Stimulated activated CD4-positive, alpha-beta T cell treated with anti-CD3 and anti-CD28 coated beads, Interleukin-2, amount 100 ng/mL, for 4 hours (primary cell): Measurements from ENCODE around the gene STYK1.

Source experiments
- DNase-seq: peaks from one replicate; pipeline ENCODE4 v3.0.0-alpha.2; 2020; ENCODE audit warnings: low read depth

STYK1 gene

DNA sequence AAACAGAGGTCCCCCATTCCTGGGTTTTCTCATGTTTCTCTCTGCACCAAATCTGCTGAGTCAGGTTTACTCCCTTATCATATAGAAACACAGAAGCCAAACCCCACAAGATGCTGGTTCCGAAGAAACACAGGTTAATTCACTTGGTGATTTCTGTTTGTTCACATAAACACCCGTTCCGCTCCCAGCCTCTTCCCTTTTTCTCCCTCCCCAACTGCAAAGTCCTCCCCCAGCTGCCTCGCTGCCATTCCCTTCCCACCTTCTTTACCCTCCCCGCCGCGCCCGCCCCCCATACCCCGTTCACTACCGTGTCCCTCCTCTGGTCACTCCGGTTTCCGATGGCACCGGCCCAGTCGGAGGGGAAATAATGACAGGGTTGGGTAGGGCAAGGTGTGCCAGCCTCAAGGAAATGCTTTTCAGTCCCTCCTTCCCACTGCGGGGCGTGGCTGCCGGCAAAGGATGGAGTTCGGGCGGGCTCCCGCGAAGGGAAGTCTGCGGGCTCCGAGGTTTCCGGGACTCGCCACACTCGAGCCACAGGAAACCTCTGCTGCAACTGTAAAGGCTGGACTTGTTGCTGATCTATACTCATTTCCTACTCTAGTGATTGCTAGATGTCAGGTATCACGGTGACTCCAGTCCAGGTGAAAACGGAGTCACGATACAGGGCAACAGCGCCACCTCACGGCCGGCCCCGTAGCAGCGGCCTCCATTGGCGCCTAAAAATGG, at the start of gene STYK1:
STYK1 (minus strand) TSS at position 394 of the 726 bp plus-strand sequence. CDS start 39,434 bp downstream, outside the sequence.
- peak; percentile 21 for DNase-seq

- peak; percentile 13 for DNase-seq
Observed at GRCh38 chr12:10722905-10723746, 49.3 kb upstream of the STYK1 start, which contains the start of gene YBX3. TSS of gene YBX3 (minus strand) at chr12:10723323. CDS start at chr12:10723111, 212 bp downstream.

- peak; percentile 47 for DNase-seq
Observed at GRCh38 chr12:10722502-10722904, 48.7 kb upstream of the STYK1 start.

GRCh38 chr12:10721651-10722501, 48.0 kb upstream of the STYK1 start:
- peak; percentile 54 for DNase-seq

DNA sequence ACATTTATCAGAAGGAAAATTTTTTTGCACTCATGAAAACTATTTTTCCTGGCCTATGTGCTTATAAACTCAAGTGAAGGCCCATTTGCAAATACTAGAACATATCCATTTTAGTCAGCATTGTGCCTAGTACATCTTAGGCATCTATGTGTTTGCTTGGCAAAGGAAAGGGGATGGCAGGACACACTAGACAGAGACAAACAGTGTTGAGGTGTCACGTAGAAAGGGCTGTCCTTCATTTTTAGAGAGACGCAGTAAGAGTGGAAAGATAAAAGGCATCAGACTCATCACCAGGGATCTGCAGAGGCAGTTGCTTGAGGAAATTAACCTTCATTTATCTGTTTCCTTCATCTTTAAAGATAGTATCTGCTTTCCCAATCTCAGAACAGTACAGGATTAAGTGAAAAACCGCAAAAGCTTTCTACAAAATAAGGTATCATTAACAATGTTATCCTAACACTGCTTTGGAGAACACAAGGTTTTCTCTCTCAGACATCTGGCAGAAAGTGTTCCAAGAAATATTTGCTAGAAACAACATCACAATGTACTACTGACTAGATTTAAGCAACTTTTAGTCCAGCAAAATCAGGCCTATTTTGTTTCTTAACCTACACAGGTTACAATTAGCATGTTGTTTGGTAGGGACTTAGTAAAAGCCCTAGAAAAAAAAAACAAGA, 47.3 kb upstream of the STYK1 start:
- no peak for DNase-seq

DNA sequence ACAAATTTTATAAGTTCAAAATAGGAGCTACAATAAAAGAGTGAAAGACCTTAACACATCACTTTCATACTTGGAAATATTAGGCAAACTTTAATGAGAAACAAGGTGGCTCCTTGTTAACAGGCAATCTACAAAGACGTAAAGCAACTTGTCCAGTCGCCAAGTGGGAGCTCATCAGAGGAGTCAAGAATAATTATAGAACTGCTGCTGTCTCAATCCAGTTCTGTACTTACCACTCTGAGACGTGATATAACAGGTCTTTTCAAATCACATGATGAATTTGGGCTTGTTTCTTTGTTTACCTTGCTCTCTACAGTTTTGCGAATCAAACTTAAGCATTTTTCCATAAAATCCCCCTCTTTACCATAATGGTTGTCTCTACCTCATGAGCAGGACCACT, 45.6 kb upstream of the STYK1 start:
- no peak for DNase-seq

GRCh38 chr12:10718279-10718821, 44.5 kb upstream of the STYK1 start:
- no peak for DNase-seq

DNA sequence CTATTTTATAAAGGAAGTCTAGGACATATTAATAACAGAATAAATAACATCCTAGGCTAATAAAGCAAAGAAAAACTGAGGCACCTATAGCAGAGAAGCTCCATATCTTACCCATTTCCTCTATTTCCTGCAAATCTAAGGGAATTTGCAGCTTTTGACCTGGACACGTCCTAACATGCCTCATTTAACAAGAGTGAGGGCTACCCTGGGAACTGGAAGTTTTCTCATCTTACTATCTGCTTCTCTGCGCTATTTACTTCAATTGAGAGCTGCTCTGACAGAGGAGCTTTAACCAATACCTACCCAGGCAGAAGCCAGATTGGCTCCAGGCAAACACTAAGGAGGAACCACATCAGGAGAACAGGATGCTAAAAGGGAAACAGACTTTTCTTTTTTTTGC, 43.6 kb upstream of the STYK1 start:
- DNase-seq: no peak

DNA sequence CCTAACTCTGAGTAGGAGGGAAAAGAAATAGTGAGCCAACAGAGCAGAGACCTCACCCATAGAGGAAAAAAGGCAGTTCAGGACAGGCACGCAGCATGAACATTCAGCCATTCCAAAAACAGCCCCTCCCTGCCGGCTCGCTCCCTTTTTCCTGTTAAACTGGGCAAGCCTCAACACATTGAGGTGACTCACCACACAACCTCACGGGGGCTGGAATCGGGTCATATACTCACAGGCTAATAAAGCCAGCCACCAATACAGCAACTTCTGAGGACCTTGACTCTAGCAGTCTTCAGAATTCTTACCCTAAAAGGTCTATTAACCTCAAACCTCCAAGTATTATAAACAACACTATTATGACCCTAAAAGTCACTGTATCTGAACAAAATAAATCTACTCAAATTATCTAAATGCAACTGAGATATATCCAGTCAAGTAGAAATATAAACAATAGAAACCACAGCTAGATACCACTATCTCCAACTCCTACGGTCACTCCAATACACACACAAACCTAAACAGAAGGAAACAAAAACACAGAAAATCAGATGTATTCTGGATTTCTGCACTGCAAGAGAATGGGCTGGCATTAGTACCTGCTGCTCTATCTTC, 43.0 kb upstream of the STYK1 start:
- no peak for DNase-seq

DNA sequence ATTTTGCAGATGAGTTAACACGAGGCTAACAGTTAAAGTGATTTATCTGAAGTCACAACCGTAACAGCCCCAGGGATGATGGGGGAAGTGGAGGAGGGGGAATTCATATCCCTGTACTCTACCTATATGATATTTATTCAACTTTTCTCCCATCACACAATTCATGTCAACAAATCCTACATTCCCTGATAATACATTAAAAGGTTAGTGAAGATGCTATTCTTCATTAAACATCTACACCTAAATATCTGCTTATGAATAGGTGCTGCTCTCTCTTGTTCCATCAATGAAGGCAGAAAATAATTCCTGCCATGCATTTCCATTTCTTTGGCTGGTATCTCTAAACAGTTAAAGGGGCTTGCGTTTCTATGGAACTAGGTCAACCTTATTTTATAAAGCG, 42.4 kb upstream of the STYK1 start:
- no peak for DNase-seq

- peak; percentile 0 for DNase-seq
Observed at GRCh38 chr12:10715491-10715890, 41.6 kb upstream of the STYK1 start.

GRCh38 chr12:10709808-10710207, 36.0 kb upstream of the STYK1 start:
- no peak for DNase-seq

DNA sequence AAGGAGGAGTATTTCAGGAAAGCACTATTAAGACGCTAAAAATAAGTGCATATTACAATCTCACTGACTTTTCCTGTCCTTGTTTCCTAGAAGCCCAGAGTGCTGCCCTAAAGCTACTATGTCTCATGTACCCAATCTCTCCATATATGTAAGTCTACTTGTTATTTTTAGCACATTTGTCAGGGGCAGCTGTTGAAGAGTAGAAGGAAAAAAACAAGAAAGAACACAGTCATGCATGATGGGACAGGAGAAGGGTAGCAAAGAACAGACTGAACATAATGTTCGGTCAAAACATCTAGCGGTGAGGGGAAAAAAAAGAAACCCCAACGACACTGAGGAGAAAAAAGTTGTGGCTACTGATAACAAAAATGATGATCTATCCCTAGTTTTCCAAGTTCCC, 35.0 kb upstream of the STYK1 start:
- DNase-seq: no peak

DNA sequence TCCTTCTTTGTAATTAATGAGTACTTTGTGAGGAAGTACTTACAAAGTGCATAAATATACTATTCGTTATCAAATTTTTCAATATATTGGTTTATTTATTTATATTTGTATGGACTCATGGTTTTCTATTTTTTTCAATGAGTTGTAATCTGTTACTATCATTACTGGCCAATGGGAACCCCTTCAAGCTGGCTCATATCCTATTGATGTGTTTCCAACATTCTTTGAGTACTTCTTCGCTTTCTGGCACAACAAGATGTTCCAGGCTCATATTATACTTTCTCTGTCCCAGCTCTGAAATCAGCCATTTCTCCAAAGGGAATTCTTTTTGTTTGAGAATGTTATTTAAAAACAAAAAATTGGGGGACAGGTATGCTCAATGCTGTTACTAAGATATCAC, 31.8 kb upstream of the STYK1 start:
- DNase-seq: no peak

- no peak for DNase-seq
Observed at GRCh38 chr12:10701843-10702242, 28.0 kb upstream of the STYK1 start.

DNA sequence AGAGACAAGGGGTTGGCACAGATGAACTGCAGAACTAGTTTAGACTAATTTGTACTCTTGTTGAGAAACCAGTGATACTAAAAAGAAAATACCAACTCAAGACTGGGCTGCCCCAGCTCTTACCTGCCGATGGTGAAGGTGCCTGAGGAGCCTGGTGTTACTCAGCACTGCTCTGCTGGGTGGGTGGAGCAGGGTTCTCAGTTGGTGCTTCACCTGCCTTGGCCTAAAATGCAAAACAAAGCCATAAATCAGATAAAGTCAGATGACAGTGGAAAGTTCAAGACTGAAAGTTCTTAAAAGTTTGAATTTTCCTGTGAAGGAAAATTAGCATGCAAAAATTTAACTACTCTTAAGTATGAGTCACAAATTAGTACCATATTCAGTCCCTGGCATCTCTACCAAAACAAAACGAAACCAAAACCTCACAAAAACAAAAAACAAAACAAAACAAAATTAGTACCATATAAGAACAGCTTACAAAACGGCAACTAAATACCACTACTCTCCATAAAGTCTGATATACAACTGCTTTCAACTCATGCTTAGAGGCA, 27.4 kb upstream of the STYK1 start:
- DNase-seq: peak; percentile 46

- no peak for DNase-seq
Observed at GRCh38 chr12:10700581-10700980, 26.7 kb upstream of the STYK1 start.

DNA sequence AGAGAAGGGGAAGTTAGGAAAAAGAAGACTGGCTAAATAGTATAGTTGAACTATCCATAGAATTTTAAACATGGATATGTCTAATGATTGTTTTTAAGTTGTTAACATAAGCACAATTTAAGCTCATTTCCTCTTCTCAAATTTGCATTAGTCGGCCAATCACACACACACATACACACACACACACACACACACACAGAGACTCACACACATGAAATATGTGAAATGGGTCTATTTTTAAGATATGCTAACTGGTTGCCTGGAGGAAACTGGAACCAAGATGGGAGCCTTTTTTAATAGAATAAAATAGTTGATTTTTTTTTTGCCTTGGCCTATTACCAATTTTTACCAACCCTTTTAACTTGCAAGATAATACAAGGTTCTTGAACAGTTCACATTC, 24.0 kb upstream of the STYK1 start:
- no peak for DNase-seq

DNA sequence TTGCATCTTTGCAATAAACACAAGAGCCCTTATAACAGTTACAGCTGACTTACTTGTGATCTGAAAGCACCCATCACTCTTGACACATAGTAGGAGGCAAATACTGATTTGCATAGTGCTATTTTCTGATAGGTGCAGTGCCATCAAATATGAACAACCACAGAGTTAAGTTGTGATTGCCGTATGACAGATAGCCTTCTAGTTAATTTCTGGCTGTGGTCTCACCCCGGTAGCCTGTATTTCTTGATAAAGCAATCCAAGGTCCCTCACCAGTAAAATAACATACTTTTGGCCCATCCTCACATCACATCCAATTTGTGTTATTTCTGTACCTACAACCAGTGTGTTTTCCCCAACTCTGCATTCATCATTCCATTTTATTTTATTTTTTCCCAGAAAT, 23.3 kb upstream of the STYK1 start:
- DNase-seq: no peak

DNA sequence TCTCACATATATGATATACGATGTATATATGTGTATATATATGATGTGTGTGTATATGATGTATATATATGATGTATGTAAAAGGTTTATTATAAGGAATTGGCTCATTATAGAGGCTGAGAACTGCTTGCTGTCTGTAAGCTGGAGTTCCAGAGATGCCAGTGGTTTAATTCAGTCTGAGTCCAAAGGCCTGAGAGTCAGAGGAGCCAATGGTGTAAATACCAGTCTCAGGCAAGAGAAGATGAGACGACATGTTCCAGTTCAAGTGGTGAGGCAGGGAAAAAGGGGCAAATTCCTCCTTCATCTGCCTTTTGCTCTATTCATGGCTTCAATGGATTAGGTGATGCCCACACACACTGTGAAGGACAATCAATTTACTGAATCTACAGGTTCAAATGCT, 17.1 kb upstream of the STYK1 start:
- DNase-seq: no peak

GRCh38 chr12:10689146-10689545, 15.3 kb upstream of the STYK1 start:
- DNase-seq: no peak
